ENCODE measurements around the gene CDH5.

DNA sequence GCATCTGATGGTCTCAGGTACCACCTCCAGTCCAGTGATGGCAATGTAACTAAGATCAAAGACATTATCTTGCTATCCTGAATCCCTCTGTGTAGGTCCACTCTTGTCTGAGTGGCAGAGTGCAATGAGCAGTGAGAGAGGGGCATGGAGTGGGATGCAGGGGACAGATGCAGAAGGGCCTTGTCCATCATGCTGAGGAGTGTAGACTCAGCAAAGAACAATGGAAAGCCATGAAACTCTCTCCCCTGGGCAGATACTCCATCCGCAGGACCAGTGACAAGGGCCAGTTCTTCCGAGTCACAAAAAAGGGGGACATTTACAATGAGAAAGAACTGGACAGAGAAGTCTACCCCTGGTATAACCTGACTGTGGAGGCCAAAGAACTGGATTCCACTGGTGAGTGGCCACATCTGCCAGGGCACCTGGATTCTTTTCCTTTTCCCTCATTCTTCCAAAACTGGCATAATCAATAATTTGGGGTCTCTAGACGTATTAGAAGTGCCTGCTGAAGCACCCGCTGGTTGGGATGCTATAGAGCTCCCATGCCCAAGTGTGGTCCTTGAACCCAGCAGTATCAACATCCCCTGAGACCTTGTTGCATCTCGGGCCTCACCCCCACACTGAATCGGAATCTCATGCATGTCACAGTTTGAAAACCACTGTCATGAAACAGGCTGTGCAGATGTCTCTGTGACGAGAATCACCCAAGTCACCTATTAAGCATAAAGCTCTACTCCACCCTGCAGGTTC lies 29.5 kb downstream of the CDH5 start:
- TF ChIP-seq, protein P1, sequence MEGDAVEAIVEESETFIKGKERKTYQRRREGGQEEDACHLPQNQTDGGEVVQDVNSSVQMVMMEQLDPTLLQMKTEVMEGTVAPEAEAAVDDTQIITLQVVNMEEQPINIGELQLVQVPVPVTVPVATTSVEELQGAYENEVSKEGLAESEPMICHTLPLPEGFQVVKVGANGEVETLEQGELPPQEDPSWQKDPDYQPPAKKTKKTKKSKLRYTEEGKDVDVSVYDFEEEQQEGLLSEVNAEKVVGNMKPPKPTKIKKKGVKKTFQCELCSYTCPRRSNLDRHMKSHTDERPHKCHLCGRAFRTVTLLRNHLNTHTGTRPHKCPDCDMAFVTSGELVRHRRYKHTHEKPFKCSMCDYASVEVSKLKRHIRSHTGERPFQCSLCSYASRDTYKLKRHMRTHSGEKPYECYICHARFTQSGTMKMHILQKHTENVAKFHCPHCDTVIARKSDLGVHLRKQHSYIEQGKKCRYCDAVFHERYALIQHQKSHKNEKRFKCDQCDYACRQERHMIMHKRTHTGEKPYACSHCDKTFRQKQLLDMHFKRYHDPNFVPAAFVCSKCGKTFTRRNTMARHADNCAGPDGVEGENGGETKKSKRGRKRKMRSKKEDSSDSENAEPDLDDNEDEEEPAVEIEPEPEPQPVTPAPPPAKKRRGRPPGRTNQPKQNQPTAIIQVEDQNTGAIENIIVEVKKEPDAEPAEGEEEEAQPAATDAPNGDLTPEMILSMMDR (IDR thresholded peaks at IDR 0.05; ENCODE audit: control extremely low read depth in 1 of 3, insufficient read depth in 1 of 3, low read depth in 1 of 3, low read length in 3 of 3) = no peak
- TF ChIP-seq JUN (IDR thresholded peaks at IDR 0.05; ENCODE audit: low read depth, low read length) = no peak
- TF ChIP-seq POLR2A (IDR thresholded peaks at IDR 0.05; ENCODE audit: control extremely low read depth in 1 of 2, low read depth in 2 of 2, low read length in 2 of 2) = no peak
